HG03469 (cell line): ENCODE measurements around the gene TMEM86A.
A peak's percentile ranks its signal among the peaks of the same experiment; 100 is the strongest.
"Not testable (repeated sequence)": the region's sequence is repeated elsewhere in the genome, so short reads cannot be mapped to it uniquely, and the experiment has no call there.

Source experiments
- ATAC-seq: cut with Tn5 transposase; IDR thresholded peaks from one replicate; pipeline ENCODE4 v1.9.1; 2021; ENCODE audit warnings: mild to moderate bottlenecking, moderate library complexity, moderate number of reproducible peaks; ENCODE audit not compliant: unreplicated experiment

TMEM86A gene, protein sequence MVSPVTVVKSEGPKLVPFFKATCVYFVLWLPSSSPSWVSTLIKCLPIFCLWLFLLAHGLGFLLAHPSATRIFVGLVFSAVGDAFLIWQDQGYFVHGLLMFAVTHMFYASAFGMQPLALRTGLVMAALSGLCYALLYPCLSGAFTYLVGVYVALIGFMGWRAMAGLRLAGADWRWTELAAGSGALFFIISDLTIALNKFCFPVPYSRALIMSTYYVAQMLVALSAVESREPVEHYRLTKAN

DNA sequence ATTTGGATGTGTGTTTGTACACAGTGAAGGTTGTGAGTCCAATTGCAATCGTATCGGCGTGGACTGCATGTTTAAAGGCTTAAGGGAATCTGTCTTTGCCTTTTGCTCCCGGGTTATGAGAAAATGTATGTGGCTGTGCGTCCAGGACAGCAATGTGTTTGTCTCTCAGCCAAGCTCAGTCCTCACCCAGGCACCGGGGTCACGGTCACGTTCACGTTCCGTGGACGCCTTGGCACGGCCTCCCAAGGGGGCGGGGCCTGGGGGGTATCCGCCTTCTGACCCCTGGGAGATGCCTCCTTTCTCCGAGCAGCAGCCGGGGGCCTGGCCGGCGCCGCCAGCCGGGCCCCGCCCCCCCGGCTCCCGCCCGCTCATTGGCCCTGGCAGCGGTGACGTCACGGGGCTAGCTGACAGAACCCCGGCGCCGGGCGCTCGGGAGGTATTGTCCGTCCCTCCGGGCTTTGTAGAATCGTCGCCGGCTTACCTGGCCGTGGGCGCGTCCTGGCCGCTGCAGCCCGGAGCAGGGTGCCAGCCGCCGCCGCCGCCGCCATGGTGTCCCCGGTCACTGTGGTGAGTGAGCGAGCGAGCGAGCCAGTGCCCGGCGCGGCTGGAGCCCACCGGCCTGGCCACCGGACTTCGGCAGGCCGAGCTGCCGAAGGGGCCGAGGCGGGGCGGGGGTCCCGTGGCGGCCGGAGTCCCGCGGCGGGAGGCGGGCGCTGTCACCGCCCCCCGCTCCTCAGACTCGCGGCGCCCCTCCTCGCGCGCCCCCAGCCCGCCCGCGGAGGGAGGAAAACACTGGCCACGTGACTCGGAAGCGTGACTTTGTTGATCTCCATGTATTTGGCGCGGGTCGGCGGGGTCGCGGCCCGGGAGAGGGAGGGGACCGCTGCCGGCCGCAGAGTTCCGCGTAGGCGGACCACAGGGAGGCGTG, at the start of gene TMEM86A:
Gene TMEM86A, plus strand, starts transcription at position 439 of the 928 bp plus-strand sequence. Its CDS starts 108 bp downstream, at position 547.
- peak; percentile 87 for ATAC-seq

DNA sequence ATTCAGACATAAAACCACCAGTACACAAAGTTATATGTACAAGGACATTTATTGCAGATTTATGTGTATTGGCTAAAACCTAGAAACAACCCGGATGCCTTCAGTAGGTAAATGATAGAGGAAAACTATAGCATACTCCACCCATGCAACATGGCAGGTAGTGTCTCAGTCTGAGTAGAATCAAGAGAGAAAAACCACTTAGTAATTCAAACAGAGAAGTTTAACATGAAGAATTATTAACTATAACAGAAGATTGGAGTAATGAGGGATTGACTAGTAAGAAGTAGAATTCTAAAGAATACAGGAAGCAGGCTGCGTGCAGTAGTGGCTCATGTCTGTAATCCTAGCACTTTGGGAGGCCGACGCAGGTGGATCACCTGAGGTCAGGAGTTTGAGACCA, 48.2 kb upstream of the TMEM86A start:
- no peak for ATAC-seq

DNA sequence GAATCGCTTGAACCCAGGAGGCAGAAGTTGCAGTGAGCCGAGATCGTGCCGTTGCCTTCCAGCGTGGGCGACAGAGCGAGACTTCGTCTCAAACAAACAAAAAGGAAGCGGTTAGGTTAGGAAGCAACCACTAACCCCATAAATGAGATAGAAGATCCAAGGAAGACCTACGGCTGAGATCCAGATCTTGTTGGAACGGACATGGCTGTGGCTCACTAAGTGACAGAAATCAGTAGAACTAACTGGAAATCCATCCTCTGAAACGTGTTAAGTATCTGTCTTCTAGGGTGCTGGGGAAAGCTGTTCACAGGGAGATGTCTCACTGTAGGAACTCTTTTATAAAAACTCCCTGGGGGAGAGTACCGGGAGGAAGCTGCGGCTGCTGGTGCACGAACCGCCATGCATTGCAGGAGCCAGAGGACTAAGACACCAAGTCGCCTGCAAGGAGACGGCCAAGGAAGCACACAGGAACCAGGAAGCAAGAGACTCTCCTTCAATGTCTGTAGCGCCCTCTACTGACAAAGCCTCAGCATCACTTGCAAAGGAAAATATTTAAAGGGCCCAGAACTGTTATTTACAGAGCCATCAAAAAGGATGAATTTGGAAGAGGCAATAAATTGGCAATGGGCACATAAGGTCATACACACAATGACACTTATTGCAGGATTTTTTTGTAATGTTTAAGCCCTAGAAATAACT, 47.6 kb upstream of the TMEM86A start:
- ATAC-seq, result peak; percentile 58

DNA sequence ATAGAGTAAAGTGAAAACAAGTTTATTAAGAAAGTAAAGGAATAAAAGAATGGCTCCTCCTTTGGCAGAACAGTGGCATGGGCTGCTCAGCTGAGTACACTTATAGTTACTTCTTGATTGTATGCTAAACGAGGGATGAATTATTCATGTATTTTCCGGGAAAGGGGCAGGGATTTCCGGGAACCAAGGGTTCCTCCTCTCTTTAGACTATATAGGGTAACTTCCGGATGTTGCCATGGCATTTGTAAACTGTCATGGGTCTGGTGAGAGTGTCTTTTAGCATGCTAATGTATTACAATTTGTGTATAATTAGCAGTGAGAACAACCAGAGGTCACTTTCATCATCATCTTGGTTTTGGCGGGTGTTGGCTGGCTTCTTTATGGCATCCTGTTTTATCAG, 40.9 kb upstream of the TMEM86A start:
- no peak for ATAC-seq

DNA sequence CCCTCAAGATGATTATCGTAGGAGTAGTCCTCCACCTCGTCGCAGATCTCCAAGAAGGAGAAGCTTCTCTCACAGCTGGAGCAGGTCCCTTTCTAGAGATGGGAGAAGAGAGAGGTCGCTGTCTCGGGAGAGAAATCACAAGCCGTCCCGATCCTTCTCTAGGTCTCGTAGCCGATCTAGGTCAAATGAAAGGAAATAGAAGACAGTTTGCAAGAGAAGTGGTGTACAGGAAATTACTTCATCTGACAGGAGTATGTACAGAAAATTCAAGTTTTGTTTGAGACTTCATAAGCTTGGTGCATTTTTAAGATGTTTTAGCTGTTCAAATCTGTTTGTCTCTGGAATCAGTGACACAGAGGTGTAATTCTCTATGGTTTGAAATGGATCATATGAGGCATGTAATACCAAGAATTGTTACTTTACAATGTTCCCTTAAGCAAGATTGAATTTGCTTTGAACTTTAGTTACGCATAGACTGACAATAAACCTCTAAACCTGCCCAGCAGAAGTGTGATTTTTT, 33.2 kb upstream of the TMEM86A start:
- ATAC-seq, result not testable (repeated sequence)

DNA sequence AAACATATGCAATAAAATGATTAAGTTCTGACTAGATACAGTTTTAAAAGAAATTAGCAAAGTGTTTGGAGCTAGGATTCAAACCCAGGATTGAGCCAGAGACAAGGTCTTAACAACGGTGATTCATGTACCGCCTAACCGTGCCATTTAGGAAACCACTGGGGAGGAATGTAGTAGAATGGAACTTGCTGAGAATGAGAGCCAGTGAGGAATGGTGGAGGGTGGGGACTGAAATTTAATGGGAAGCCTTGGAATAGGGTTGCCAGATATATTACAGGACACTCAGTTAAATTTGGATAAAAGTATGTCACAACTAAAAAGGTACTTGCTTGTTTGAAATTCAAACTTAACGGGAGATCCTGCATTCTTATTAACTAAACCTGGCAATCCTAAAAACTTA, 30.4 kb upstream of the TMEM86A start:
- ATAC-seq, result no peak

DNA sequence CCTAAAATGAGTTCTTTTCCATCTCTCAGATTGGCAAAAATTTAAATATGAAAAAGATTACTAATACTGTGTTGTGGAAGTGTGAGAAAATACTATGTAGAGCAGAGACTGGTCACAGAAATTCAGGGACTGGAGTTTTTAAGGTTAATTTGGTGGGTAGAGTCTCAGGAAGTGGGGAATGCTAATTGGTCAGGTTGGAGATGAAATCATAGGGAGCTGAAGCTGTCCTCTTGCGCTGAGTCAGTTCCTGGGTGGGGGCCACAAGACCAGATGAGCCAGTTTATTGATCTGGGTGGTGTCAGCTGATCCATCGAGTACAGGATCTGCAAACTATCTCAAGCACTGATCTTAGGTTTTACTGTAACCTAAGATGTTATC, 29.4 kb upstream of the TMEM86A start:
- ATAC-seq, result no peak

DNA sequence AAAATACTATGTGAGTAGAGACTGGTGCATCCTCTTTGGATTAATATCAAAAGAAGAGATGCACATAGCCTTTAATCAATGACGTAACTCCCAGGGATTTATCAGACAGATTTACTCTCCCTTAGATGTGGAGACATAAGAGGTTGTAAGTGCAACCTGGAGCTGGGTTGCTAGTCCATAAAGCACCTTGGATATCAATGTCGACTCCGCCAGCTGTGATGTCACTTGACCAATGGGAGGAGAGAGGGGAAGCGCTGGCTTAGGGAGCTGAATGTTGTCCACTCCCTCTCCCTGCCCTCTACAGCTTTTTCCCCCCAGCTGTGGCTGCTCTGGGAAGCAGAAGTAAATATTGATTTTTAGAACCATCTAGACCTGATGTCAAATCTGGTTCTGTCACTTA, 28.9 kb upstream of the TMEM86A start:
- ATAC-seq, result no peak

DNA sequence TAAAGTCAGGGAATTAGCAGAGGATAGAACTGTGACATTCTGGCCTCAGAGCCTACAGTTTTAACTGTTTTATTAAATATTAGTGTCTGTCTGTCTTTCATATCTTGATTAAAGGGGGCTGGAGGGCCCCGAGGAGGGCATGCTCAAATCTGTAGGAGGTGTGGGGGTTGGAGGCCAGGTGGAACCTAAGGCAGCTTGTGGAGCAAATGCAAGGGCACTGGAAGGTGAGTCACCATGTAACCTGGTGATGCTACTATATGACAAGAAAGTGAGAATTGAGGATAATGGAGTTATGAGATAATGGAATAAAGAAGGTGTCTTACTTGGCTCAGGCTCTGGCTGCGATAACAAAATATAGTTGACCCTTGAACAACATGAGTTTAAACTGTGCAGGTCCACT, 27.3 kb upstream of the TMEM86A start:
- no peak for ATAC-seq

DNA sequence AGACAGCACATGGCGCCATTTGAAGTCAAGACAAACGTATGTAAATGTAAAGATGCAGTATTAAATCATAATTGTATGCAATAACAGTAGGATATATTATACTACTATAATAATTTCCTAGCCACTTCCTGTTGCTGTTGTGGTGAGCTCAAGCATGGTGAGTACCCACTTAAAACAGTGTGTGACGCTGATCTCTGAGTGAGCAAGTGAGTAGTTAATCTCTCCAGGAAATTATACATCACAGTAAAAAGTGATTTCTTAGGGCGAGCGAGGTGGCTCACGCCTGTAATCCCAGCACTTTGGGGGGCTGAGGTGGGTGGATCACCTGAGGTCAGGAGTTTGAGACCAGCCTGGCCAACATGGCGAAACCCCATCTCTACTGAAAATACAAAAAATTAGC, 26.4 kb upstream of the TMEM86A start:
- ATAC-seq, result not testable (repeated sequence)

DNA sequence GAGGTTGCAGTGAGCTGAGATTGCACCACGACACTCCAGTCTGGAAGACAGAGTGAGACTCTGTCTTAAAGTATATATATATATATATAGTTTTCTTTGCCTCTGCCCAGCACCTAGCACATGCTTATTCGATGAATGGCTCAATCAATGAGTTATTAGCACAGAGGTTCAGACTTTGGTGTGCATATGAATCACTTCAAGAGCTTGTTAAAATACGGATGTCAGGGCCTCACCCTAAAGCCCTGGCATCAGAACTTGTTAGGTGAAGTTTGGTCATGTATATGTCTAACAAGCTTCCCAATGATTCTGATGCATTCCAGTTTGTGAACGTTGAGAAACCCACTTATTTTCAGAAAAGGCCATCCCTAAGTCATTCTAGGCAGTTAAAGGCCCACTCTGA, 21.8 kb upstream of the TMEM86A start:
- no peak for ATAC-seq

DNA sequence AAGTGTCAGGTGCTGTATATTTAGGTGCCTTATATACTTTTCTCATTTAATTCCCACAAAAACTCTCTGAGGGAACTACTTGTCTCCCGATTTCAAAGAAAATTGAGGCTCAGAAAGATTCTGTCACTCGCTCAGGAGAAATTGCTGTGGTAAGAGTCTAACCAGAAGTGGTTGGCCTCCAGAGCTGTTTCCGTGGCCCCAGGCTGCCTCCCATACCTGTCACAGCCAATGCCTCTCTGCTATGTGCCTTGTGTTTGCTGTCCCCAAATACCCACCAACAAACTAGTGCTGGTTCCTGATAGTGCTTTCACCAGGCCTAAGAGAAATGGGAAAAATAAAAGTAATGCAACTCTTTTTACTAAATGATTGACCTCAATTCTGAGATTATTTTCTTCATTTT, 21.0 kb upstream of the TMEM86A start:
- ATAC-seq, result no peak

DNA sequence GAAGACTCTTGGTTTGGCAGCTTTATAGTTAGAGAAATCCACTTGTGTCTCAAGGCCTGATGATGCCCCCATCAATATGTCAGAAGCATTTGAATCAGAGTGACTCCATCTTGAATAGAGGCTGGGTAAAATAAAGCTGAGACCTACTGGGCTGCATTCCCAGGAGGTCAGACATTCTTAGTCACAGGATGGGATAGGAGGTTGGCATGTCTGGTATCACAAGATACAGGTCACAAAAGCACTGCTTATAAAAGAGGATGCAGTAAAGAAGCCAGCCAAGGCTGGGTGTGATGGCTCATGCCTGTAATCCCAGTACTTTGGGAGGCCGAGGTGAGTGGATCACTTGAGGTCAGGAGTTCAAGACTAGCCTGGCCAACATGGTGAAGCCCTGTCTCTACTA, 16.6 kb upstream of the TMEM86A start:
- not testable (repeated sequence) for ATAC-seq

DNA sequence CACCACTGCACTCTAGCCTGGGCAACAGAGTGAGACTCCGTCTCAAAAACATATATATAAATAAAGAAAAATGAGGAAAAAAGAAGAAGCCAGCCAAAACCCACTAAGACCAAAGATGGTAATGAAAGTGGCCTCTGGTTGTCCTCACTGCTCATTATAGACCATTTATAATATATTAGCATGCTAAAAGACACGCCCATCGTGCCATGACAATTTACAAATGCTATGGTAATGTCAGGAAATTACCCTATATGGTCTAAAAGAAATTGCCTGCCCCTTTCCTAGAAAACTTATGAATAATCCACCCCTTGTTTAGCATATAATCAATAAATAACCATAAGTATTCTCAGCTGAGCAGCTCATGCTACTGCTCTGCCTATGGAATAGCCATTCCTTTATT, 16.1 kb upstream of the TMEM86A start:
- no peak for ATAC-seq

DNA sequence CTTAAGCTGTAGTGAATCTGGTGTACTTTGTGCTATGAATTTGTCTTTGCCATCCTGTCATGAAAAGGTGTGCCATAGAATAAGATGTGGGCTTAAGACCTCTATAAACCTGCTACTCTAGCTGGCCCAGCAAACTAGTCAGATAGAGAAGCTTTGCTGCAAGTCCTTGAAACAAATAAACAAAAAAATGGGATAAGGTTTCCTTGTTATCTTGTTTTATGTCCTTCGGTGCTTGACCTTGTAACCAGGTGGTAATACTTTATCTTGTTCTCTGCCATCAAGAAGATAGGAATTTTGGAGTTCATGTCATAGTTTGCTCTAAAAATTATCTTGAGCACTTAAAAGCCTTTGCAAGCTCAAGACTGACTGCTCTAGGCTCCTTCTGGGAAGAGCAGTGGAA, 14.3 kb upstream of the TMEM86A start:
- ATAC-seq, result no peak

DNA sequence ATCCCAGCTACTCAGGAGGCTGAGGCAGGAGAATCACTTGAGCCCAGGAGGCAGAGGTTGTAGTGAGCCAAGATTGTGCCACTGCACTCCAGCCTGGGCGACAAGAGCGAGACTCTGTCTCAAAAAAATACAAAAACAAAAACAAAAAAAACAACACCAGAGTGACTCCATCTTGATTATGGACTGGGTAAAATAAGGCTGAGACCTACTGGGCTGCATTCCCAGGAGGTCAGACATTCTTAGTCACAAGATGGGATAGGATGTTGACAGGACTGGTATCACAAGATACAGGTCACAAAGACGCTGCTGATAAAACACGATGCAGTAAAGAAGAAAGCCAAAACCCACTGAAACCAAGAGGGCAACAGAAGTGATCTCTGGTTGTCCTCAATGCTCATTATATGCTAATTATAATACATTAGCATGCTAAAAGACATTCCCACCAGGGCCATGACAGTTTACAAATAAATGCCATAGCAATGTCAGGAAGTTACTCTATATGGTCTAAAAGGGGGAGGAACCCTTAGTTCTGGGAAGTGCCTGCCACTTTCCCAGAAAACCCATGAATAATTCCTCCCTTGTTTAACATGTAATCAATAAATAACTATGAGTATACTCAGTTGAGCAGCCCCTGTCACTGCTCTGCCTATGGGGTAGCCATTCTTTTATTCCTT, 7.0 kb upstream of the TMEM86A start:
- ATAC-seq, result not testable (repeated sequence)

DNA sequence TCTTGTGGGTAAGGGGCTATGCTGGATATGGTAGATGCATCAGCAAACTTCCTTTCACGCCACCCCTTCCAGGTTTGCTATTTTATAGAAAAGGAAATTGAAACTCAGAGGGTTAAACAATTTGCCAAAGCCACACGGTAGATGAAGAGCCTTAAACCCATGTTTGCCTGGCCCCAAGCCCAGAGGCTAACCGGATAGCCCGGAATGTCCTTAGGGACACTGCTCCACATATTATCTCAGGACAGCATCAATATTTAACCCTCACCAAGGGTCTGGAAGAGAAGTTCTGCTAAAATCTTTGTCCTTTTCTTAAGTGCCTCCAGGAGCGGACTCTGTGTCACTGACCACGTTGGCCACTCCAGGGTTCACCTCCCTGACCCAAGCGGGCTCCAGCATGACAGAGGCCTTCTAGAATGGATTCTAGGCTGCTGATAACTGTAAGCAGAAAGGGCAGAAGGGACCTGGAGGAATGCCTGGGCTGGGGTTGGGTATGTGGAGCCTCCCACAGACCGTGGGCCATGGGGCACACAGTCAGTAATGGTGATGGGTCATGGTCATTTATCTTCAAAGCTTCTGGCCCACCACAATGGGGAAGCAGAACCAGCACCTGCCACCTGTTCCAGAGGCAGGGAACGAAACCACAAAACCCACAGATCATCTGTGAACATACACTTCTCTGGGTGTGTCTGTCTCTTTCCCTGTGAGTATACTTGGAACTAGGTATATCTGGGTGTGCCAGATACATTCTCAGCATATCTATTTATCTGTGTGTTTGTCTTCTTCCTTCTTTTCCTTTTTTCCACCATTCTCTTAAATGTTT, 5.4 kb upstream of the TMEM86A start:
- no peak for ATAC-seq

DNA sequence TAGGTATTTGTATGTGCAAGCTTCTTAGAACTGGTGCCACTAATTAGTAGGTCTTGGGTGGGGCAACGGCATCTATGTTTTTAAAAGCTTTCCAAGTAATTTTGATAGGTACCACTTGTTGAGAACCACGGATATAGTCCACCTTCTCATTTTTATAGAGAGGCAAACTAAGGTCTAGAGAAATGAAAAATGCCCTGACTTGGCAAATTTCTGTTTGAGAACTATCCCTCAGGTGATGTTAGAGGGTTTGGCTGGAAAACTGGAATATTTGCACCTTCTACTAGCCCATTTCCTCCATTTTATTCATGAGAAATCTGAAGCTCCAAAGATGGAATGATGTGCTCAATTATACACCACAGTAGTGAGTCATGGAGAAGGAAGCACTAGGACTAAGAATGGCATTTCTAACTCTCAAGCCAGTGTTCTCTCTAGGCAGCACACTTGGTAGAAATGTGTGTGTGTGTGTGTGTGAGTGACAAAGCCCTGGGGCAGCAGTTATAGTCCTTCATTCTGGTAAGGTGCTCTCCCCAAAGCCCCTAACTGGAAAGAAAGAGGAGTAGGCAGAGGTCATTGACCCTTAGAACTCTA, 1.8 kb upstream of the TMEM86A start:
- no peak for ATAC-seq

DNA sequence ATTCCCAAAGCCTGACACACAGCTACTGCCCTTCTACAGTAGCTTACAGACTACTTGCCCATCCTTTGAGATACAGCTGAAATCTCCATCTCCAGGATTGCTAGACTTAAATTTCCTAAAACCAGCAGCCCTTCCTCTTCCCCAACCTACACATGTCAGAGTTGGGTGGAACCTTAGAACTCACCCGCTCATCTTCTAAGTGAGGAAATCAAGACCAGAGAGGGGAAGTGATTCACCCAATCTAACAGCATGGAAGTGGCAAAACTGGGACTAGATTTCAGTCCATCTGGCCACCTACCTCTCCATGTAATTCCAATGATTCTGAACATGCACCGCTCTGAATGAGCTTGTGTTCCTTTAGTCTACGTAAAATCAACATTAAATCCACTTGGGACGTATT, 1.0 kb upstream of the TMEM86A start:
- ATAC-seq, result no peak

DNA sequence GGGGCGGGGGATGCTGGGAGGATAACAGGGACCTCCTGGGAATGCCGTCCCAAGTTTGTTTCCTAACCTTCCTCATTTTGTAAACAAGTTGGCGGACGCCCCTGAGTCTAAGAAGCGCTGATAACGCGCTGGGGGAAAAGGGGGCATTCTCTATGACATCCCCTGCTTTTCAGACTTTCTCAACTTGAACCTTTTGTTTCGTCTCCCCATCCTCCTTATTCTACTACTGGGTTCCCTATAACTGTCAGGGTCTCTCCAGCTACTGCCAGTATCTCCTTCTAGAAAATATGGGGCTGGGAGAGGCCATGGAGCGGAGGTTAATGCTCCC, 654 bp downstream of the TMEM86A start:
- ATAC-seq, result no peak
